Measurements from ENCODE around the gene OR10P1.

- TF ChIP-seq POLR2AphosphoS5 (IDR thresholded peaks at IDR 0.05): no peak
- TF ChIP-seq, protein P1, sequence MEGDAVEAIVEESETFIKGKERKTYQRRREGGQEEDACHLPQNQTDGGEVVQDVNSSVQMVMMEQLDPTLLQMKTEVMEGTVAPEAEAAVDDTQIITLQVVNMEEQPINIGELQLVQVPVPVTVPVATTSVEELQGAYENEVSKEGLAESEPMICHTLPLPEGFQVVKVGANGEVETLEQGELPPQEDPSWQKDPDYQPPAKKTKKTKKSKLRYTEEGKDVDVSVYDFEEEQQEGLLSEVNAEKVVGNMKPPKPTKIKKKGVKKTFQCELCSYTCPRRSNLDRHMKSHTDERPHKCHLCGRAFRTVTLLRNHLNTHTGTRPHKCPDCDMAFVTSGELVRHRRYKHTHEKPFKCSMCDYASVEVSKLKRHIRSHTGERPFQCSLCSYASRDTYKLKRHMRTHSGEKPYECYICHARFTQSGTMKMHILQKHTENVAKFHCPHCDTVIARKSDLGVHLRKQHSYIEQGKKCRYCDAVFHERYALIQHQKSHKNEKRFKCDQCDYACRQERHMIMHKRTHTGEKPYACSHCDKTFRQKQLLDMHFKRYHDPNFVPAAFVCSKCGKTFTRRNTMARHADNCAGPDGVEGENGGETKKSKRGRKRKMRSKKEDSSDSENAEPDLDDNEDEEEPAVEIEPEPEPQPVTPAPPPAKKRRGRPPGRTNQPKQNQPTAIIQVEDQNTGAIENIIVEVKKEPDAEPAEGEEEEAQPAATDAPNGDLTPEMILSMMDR (IDR thresholded peaks at IDR 0.05): no peak
- no peak for TF ChIP-seq POLR2A (IDR thresholded peaks at IDR 0.05)
These were observed 14.6 kb downstream of the OR10P1 start for GRCh38 chr12:55651299-55651683.

All from prostate gland (tissue), 2 donors.